A549 (cell line): Measurements from ENCODE around the gene CCDC70. TPM values are rescaled to one million over a fixed set of nuclear protein-coding genes. Genes with fewer than 3 reads are reported as not detected.

ENCODE experiments used
- ATAC-seq, 2 experiments: fragments of 200-7000 bp in 1 of 2; fragments of >200 bp in 1 of 2; cut with Nextera tagmentation in 1 of 2; cut with Tn5 transposase in 1 of 2; 3 replicates each; pipeline versions ENCODE4 v1.8.0 to v1.9.1; 2018 to 2020; ENCODE audit warnings: mild to moderate bottlenecking in 1 of 2, moderate library complexity in 1 of 2
- CTCF ChIA-PET: fragments of 300-600 bp; sonication (Branson Sonifier 250); formaldehyde crosslinking; extraction: SDS; loops from one replicate; lab custom pipeline; 2021; ENCODE audit warnings: antibody characterized with exemption, inconsistent platforms; lab: Yijun Ruan, JAX
- POLR2A ChIA-PET: fragments of 350-600 bp; formaldehyde crosslinking; extraction: SDS; loops from one replicate; lab custom pipeline; 2021; ENCODE audit warnings: antibody characterized with exemption, inconsistent platforms; lab: Yijun Ruan, JAX
- DNase-seq, 2 experiments: peaks; one replicate each; pipeline versions ENCODE4 v3.0.0 to v3.0.0-alpha.2; 2011 to 2016; ENCODE audit warnings: low read depth in 1 of 2, low spot score in 1 of 2
- FAIRE-seq: peaks from 2 replicates; lab custom pipeline; 2011; peaks lifted over from hg19 to GRCh38; lab: Jason Lieb, UNC
- H3K27ac ChIP-seq, 2 experiments: fragments of >200 bp; sonication (Bioruptor Twin); formaldehyde crosslinking; 3 replicates each; pipeline ENCODE4 v1.5.1; 2016 to 2017
- H3K4me1 ChIP-seq: fragments of >200 bp; sonication (Bioruptor Twin); formaldehyde crosslinking; 3 replicates; pipeline ENCODE4 v1.6.1; 2016
- H3K4me2 ChIP-seq: fragments of >200 bp; sonication (Bioruptor Twin); formaldehyde crosslinking; 3 replicates; pipeline ENCODE4 v1.6.1; 2016
- H3K4me3 ChIP-seq: fragments of >200 bp; sonication (Bioruptor Twin); formaldehyde crosslinking; 3 replicates; pipeline ENCODE4 v1.5.1; 2016
- H3K9me3 ChIP-seq: fragments of >200 bp; sonication (Bioruptor Twin); formaldehyde crosslinking; 3 replicates; pipeline ENCODE4 v1.6.1; 2016
- ATOH8 ChIP-seq: fragments of 250-450 bp; sonication (Bioruptor Pico); IDR thresholded peaks from 2 replicates; pipeline ENCODE4 v1.5.0; 2020; ENCODE audit warnings: low read depth, mild to moderate bottlenecking, moderate library complexity
- CBX2 ChIP-seq: fragments of 200-600 bp; sonication (generic); IDR thresholded peaks from 2 replicates; pipeline ENCODE4 v1.6.1; 2016; ENCODE audit warnings: low read depth, mild to moderate bottlenecking, borderline replicate concordance
- CBX8 ChIP-seq: fragments of 200-600 bp; sonication (generic); IDR thresholded peaks from 2 replicates; pipeline ENCODE4 v1.6.1; 2016
- CEBPB ChIP-seq, 2 experiments: fragments of >200 bp in 1 of 2; sonication (Bioruptor Twin) in 1 of 2; formaldehyde crosslinking in 1 of 2; IDR thresholded peaks; 2 replicates each; pipeline ENCODE4 v1.6.1; 2012 to 2016
- CHD2 ChIP-seq: fragments of 150-350 bp; IDR thresholded peaks from 2 replicates; pipeline ENCODE4 v1.6.1; 2014; ENCODE audit warnings: low read length; ENCODE audit not compliant: partially characterized antibody
- EHF ChIP-seq: fragments of 250-450 bp; sonication (Bioruptor Pico); IDR thresholded peaks from 2 replicates; pipeline ENCODE4 v1.5.0; 2020; ENCODE audit warnings: mild to moderate bottlenecking
- ELK1 ChIP-seq: fragments of 150-350 bp; IDR thresholded peaks from 2 replicates; pipeline ENCODE4 v1.6.1; 2014; ENCODE audit warnings: low read depth, mild to moderate bottlenecking, low read length
- EP300 ChIP-seq, 2 experiments: fragments of >200 bp; sonication (Bioruptor Twin); formaldehyde crosslinking; IDR thresholded peaks; 2 replicates in 1 of 2; 3 replicates in 1 of 2; pipeline ENCODE4 v1.6.1; 2016 to 2017
- FOSB ChIP-seq: fragments of 250-450 bp; sonication (Bioruptor Pico); IDR thresholded peaks from 2 replicates; pipeline ENCODE4 v1.5.0; 2020; ENCODE audit warnings: mild to moderate bottlenecking, moderate library complexity
- FOXS1 ChIP-seq: fragments of 250-450 bp; sonication (Bioruptor Pico); IDR thresholded peaks from 2 replicates; pipeline ENCODE4 v1.5.0; 2020; ENCODE audit warnings: mild to moderate bottlenecking, moderate library complexity
- HDAC2 ChIP-seq: fragments of 200-600 bp; sonication (generic); IDR thresholded peaks from 2 replicates; pipeline ENCODE4 v1.6.1; 2016
- HES2 ChIP-seq: fragments of >200 bp; sonication (Bioruptor Twin); formaldehyde crosslinking; IDR thresholded peaks from 2 replicates; pipeline ENCODE4 v1.6.1; 2016
- HOXB13 ChIP-seq: fragments of 250-450 bp; sonication (Bioruptor Pico); IDR thresholded peaks from 2 replicates; pipeline ENCODE4 v1.5.0; 2020; ENCODE audit warnings: low read depth, mild to moderate bottlenecking, moderate library complexity
- JUNB ChIP-seq: fragments of >200 bp; sonication (Bioruptor Twin); formaldehyde crosslinking; IDR thresholded peaks from 2 replicates; pipeline ENCODE4 v1.6.1; 2016
- KDM5A ChIP-seq: fragments of 200-600 bp; sonication (generic); IDR thresholded peaks from 2 replicates; pipeline ENCODE4 v1.6.1; 2016; ENCODE audit warnings: antibody characterized with exemption, mild to moderate bottlenecking
- MAFK ChIP-seq: fragments of 450-650 bp; IDR thresholded peaks from 2 replicates; pipeline ENCODE4 v1.6.1; 2014; ENCODE audit not compliant: partially characterized antibody
- MAX ChIP-seq: IDR thresholded peaks from 2 replicates; pipeline ENCODE4 v1.6.1; 2012
- MAZ ChIP-seq: fragments of 150-350 bp; IDR thresholded peaks from 2 replicates; pipeline ENCODE4 v1.6.1; 2014; ENCODE audit warnings: antibody characterized with exemption, low read depth, low read length, borderline replicate concordance
- NPAS2 ChIP-seq: fragments of 250-450 bp; sonication (Bioruptor Pico); IDR thresholded peaks from 2 replicates; pipeline ENCODE4 v1.8.0; 2022; ENCODE audit warnings: mild to moderate bottlenecking, moderate library complexity, borderline replicate concordance
- NR3C1 ChIP-seq: fragments of >200 bp; sonication (Bioruptor Twin); formaldehyde crosslinking; IDR thresholded peaks from 3 replicates; pipeline ENCODE4 v1.6.1; 2017
- PHF8 ChIP-seq: fragments of 200-600 bp; sonication (generic); IDR thresholded peaks from 2 replicates; pipeline ENCODE4 v1.6.1; 2016; ENCODE audit warnings: low read depth, mild to moderate bottlenecking, antibody characterized with exemption, moderate library complexity, borderline replicate concordance
- POLR2AphosphoS2 ChIP-seq: conservative IDR thresholded peaks from 2 replicates; pipeline ENCODE4 v1.6.1; 2012; ENCODE audit warnings: low read length, improper control_type of control experiment, inconsistent platforms
- RARB ChIP-seq: fragments of 250-450 bp; sonication (Bioruptor Pico); IDR thresholded peaks from 2 replicates; pipeline ENCODE4 v1.8.0; 2021; ENCODE audit warnings: mild to moderate bottlenecking, moderate library complexity
- REST ChIP-seq: fragments of 200-600 bp; sonication (generic); IDR thresholded peaks from 2 replicates; pipeline ENCODE4 v1.6.1; 2016; ENCODE audit warnings: antibody characterized with exemption, mild to moderate bottlenecking, moderate library complexity
- RNF2 ChIP-seq: fragments of 200-600 bp; sonication (generic); IDR thresholded peaks from 2 replicates; pipeline ENCODE4 v1.6.1; 2016; ENCODE audit warnings: low read depth, mild to moderate bottlenecking, antibody characterized with exemption, moderate library complexity, borderline replicate concordance
- SMC3 ChIP-seq: fragments of >200 bp; sonication (Bioruptor Twin); formaldehyde crosslinking; IDR thresholded peaks from 3 replicates; pipeline ENCODE4 v1.6.1; 2018; ENCODE audit warnings: inconsistent platforms
- SREBF2 ChIP-seq: fragments of 450-650 bp; IDR thresholded peaks from 2 replicates; pipeline ENCODE4 v1.6.1; 2014; ENCODE audit warnings: mild to moderate bottlenecking, moderate library complexity
- TFCP2L1 ChIP-seq: fragments of 250-450 bp; sonication (Bioruptor Pico); IDR thresholded peaks from 2 replicates; pipeline ENCODE4 v1.5.0; 2021; ENCODE audit warnings: mild to moderate bottlenecking
- ZFP36 ChIP-seq: fragments of 450-650 bp; IDR thresholded peaks from 2 replicates; pipeline ENCODE4 v1.6.1; 2014; ENCODE audit warnings: borderline replicate concordance; ENCODE audit not compliant: partially characterized antibody
- WGBS: methylation state at CpG from one replicate; pipeline ENCODE4 v1.1.6; 2017; ENCODE audit errors: missing lambda C conversion rate; 5-methylcytosine and 5-hydroxymethylcytosine counted together
- polyA plus RNA-seq, 4 experiments: library from polyadenylated mRNA; depleted of rRNA in 3 of 4; stranded (reverse); fragments of >200 nt; fragmentation: RNase III in 1 of 4; extraction: RNeasy Plus Mini Kit Qiagen cat#74134 plus additional on column Dnase treatment in 1 of 4; gene quantifications; 2 replicates in 3 of 4; 3 replicates in 1 of 4; pipeline ENCODE4 v1.2.3, GENCODE V29; 2011 to 2017

The CCDC70 gene
- polyA plus RNA-seq, 2 of the 4 experiments (the other 2 are of a cell fraction): not detected

- TF ChIP-seq EHF (CRISPR knock-in tag) (no peak), SMC3 (no peak), JUNB (no peak), CBX8 (no peak), CEBPB (IDR thresholded peaks at IDR 0.05) (no peak), TFCP2L1 (CRISPR knock-in tag) (no peak), KDM5A (no peak), NR3C1 (no peak)
Observed at GRCh38 chr13:51912511-51913225, 50.9 kb downstream of the CCDC70 start (continued).

- no peak overlapping the region for H3K27ac ChIP-seq
- no peak overlapping the region for H3K4me2 ChIP-seq
- POLR2A ChIA-PET: no interaction called here
- TF ChIP-seq FOXS1 (no peak), ELK1 (no peak), MAZ (no peak), RARB (CRISPR knock-in tag) (no peak), FOSB (no peak), MAFK (no peak), CBX8 (no peak), RNF2 (no peak), MAX (no peak), CHD2 (no peak), HOXB13 (CRISPR knock-in tag) (no peak), EP300 (IDR thresholded peaks at IDR 0.05) (no peak), CBX2 (no peak), JUNB (no peak), POLR2AphosphoS2 (no peak), NPAS2 (no peak)
- TF ChIP-seq, all 56 proteins: peak for 0
- ATAC-seq (peak in 1 of 2 experiments; percentile 44; a peak in 1 of 6 replicates), FAIRE-seq (no peak), DNase-seq (no peak)
- CTCF ChIA-PET: interaction anchor here (0.6 to 1.5 kb wide), 6 partner anchors 10 to 626 kb away, joined by 3 to 5 read pairs (median 3); no protein-coding TSS in a partner anchor
- WGBS: 61% methylated on average over 4 of the region's 4 CpGs
- no peaks in the 10 kb centered on the region for H3K4me1 ChIP-seq
- no peak overlapping the region for H3K4me3 ChIP-seq
- H3K9me3 ChIP-seq: no peaks in the 10 kb centered on the region
Observed at GRCh38 chr13:51913421-51914136, 51.8 kb downstream of the CCDC70 start.

GRCh38 chr13:51914137-51914493, 52.3 kb downstream of the CCDC70 start:
- Histone ChIP-seq H3K9me3 (no peaks in the 10 kb centered on the region), H3K4me3 (no peak overlapping the region), H3K4me2 (no peak overlapping the region), H3K27ac (no peak overlapping the region), H3K4me1 (no peaks in the 10 kb centered on the region)
- no peak for FAIRE-seq
- CTCF ChIA-PET: interaction anchor here (1.4 to 1.5 kb wide), 3 partner anchors 9 to 627 kb away, joined by 3 to 5 read pairs (median 3); no protein-coding TSS in a partner anchor
- no peak for DNase-seq
- POLR2A ChIA-PET: no interaction called here
- 51% methylated on average over 7 of the region's 7 CpGs for WGBS
- ATAC-seq: no peak
- TF ChIP-seq HES2: no peak
- TF ChIP-seq SREBF2: no peak
- TF ChIP-seq FOXS1: no peak
- no peak for TF ChIP-seq CBX8
- no peak for TF ChIP-seq MAZ
- TF ChIP-seq KDM5A: no peak
- TF ChIP-seq ZFP36: no peak
- TF ChIP-seq CEBPB (IDR thresholded peaks at IDR 0.05): no peak
- no peak for TF ChIP-seq MAX
- TF ChIP-seq PHF8: no peak
- TF ChIP-seq REST: no peak
- no peak for TF ChIP-seq ATOH8 (CRISPR knock-in tag)
- TF ChIP-seq HDAC2: no peak
- no peak for TF ChIP-seq FOSB
- TF ChIP-seq CBX2: no peak
- no peak for TF ChIP-seq POLR2AphosphoS2
- TF ChIP-seq HOXB13 (CRISPR knock-in tag): no peak
